ENCODE measurements around the gene TSEN2.

- TF ChIP-seq BCLAF1 (IDR thresholded peaks at IDR 0.05; ENCODE audit: borderline replicate concordance in 1 of 2, control insufficient read depth in 1 of 2, low read depth in 2 of 2, low read length in 1 of 2) (no peak), YY1 (IDR thresholded peaks at IDR 0.05; ENCODE audit: borderline replicate concordance in 1 of 3, control insufficient read depth in 1 of 3, extremely low read depth in 1 of 3, insufficient read depth in 3 of 3, insufficient read length in 1 of 3, insufficient replicate concordance in 2 of 3, low read depth in 1 of 3, low read length in 2 of 3) (no peak), E2F1 (CRISPR knock-in tag; IDR thresholded peaks at IDR 0.05) (no peak), THAP12 (CRISPR knock-in tag; IDR thresholded peaks at IDR 0.05) (no peak), PHF21A (IDR thresholded peaks at IDR 0.05; ENCODE audit: borderline replicate concordance, low read depth) (no peak), E2F4 (CRISPR knock-in tag; IDR thresholded peaks at IDR 0.05; ENCODE audit: low read depth) (no peak), CEBPZ (IDR thresholded peaks at IDR 0.05; ENCODE audit: borderline replicate concordance, low read depth, low read length) (no peak), BCOR (IDR thresholded peaks at IDR 0.05) (no peak), CREM (IDR thresholded peaks at IDR 0.05; ENCODE audit: low read depth) (no peak)
These were observed 3.5 kb downstream of the TSEN2 start for GRCh38 chr3:12487786-12488185.

Measured in K562 (cell line).